ENCODE measurements around the gene JPT2.

The JPT2 gene

GRCh38 chr16:1651094-1651973, 26.7 kb upstream of the JPT2 start:
- no peak overlapping the region for H3K27ac ChIP-seq (ENCODE audit: low read length)
- peaks cover 28% of the 10 kb centered on the region for H4K20me1 ChIP-seq (ENCODE audit: insufficient read depth, low read length)
- H3K4me1 ChIP-seq (ENCODE audit: insufficient read depth, low read length): no peaks in the 10 kb centered on the region
- H3K79me2 ChIP-seq (ENCODE audit: insufficient read depth, low read length): peaks cover 28% of the 10 kb centered on the region
- no peak for ATAC-seq (ENCODE audit: insufficient read depth, low read depth)
- H2AFZ ChIP-seq (ENCODE audit: low read depth, low read length): no peak overlapping the region
- H3K4me2 ChIP-seq (ENCODE audit: insufficient read depth, low read length): no peak overlapping the region
- peaks cover 76% of the 10 kb centered on the region for H3K36me3 ChIP-seq (ENCODE audit: insufficient read depth, low read length)
- no peaks in the 10 kb centered on the region for H3K9me3 ChIP-seq (ENCODE audit: insufficient read depth, low read length, severe bottlenecking)
- no peaks in the 10 kb centered on the region for H3K27me3 ChIP-seq (ENCODE audit: insufficient read depth, low read length, poor library complexity)
- no peak overlapping the region for H3K9ac ChIP-seq (ENCODE audit: low read depth, low read length)
- no peak overlapping the region for H3K4me3 ChIP-seq (ENCODE audit: low read depth in 1 of 2, low read length in 2 of 2)
- no peak for DNase-seq
- TF ChIP-seq EZH2 (IDR thresholded peaks at IDR 0.05; ENCODE audit: borderline replicate concordance, low read depth, low read length, severe bottlenecking) (no peak), CTCF (IDR thresholded peaks at IDR 0.05; ENCODE audit: borderline replicate concordance, extremely low read depth, low read length, poor library complexity, severe bottlenecking) (no peak)

- Histone ChIP-seq H3K4me1 (ENCODE audit: insufficient read depth, low read length) (no peaks in the 10 kb centered on the region), H3K79me2 (ENCODE audit: insufficient read depth, low read length) (peaks cover 22% of the 10 kb centered on the region; the same call in 1 of the 2 replicates), H3K4me2 (ENCODE audit: insufficient read depth, low read length) (no peak overlapping the region), H3K9ac (ENCODE audit: low read depth, low read length) (no peak overlapping the region), H3K36me3 (ENCODE audit: insufficient read depth, low read length) (peaks cover 76% of the 10 kb centered on the region), H3K9me3 (ENCODE audit: insufficient read depth, low read length, severe bottlenecking) (no peaks in the 10 kb centered on the region), H4K20me1 (ENCODE audit: insufficient read depth, low read length) (peaks cover 28% of the 10 kb centered on the region), H3K27me3 (ENCODE audit: insufficient read depth, low read length, poor library complexity) (no peaks in the 10 kb centered on the region), H3K4me3 (ENCODE audit: low read depth in 1 of 2, low read length in 2 of 2) (no peak overlapping the region), H2AFZ (ENCODE audit: low read depth, low read length) (no peak overlapping the region), H3K27ac (ENCODE audit: low read length) (no peak overlapping the region)
- TF ChIP-seq CTCF (IDR thresholded peaks at IDR 0.05; ENCODE audit: borderline replicate concordance, extremely low read depth, low read length, poor library complexity, severe bottlenecking) (no peak), EZH2 (IDR thresholded peaks at IDR 0.05; ENCODE audit: borderline replicate concordance, low read depth, low read length, severe bottlenecking) (no peak)
- DNase-seq (no peak), ATAC-seq (ENCODE audit: insufficient read depth, low read depth) (no peak; the same call in 2 of the 3 replicates)
Measured at GRCh38 chr16:1651974-1652312, 26.1 kb upstream of the JPT2 start.

- DNase-seq: no peak
- Histone ChIP-seq H3K79me2 (ENCODE audit: insufficient read depth, low read length) (peaks cover 15% of the 10 kb centered on the region; the same call in 1 of the 2 replicates), H3K4me3 (ENCODE audit: low read depth in 1 of 2, low read length in 2 of 2) (no peak overlapping the region), H3K4me1 (ENCODE audit: insufficient read depth, low read length) (no peaks in the 10 kb centered on the region), H3K9ac (ENCODE audit: low read depth, low read length) (no peak overlapping the region), H3K27ac (ENCODE audit: low read length) (no peak overlapping the region), H4K20me1 (ENCODE audit: insufficient read depth, low read length) (peaks cover 34% of the 10 kb centered on the region), H3K4me2 (ENCODE audit: insufficient read depth, low read length) (no peak overlapping the region), H3K9me3 (ENCODE audit: insufficient read depth, low read length, severe bottlenecking) (no peaks in the 10 kb centered on the region), H3K27me3 (ENCODE audit: insufficient read depth, low read length, poor library complexity) (no peaks in the 10 kb centered on the region), H3K36me3 (ENCODE audit: insufficient read depth, low read length) (peaks cover 80% of the 10 kb centered on the region), H2AFZ (ENCODE audit: low read depth, low read length) (no peak overlapping the region)
- no peak for ATAC-seq (ENCODE audit: insufficient read depth, low read depth)
- TF ChIP-seq EZH2 (IDR thresholded peaks at IDR 0.05; ENCODE audit: borderline replicate concordance, low read depth, low read length, severe bottlenecking) (no peak), CTCF (IDR thresholded peaks at IDR 0.05; ENCODE audit: borderline replicate concordance, extremely low read depth, low read length, poor library complexity, severe bottlenecking) (no peak)
Measured at GRCh38 chr16:1653023-1653422, 25.1 kb upstream of the JPT2 start.

Data from DND-41 (cell line).